GM10266 (cell line): Measurements from ENCODE around the gene IL4I1.

Experiments used
- DNase-seq: peaks from one replicate; pipeline ENCODE4 v3.0.0; 2012; ENCODE audit errors: extremely low spot score
- CTCF ChIP-seq: IDR thresholded peaks from 2 replicates; pipeline ENCODE4 v1.5.1; 2012; ENCODE audit warnings: mild to moderate bottlenecking, low read depth; ENCODE audit not compliant: control insufficient read depth, insufficient read depth; ENCODE audit errors: missing control alignments

IL4I1 gene

GRCh38 chr19:49850221-49850486 lies 46.5 kb downstream of the IL4I1 start:
- no peak for TF ChIP-seq CTCF
- no peak for DNase-seq

- TF ChIP-seq CTCF, result no peak
- DNase-seq, result no peak
Observed at GRCh38 chr19:49849433-49850220, 47.1 kb downstream of the IL4I1 start.

- TF ChIP-seq CTCF, result no peak
- DNase-seq, result no peak
Observed at GRCh38 chr19:49848938-49849337, 47.7 kb downstream of the IL4I1 start.

GRCh38 chr19:49847731-49848696 lies 48.7 kb downstream of the IL4I1 start:
- no peak for DNase-seq
- TF ChIP-seq CTCF, result no peak

- TF ChIP-seq CTCF, result no peak
- DNase-seq, result no peak
Observed at GRCh38 chr19:49846408-49846807, 50.3 kb downstream of the IL4I1 start.

GRCh38 chr19:49845414-49845813 lies 51.3 kb downstream of the IL4I1 start:
- DNase-seq, result no peak
- TF ChIP-seq CTCF, result no peak
